HG02610 (cell line): Measurements from ENCODE around the gene NDUFAF5.
A peak's percentile ranks its signal among the peaks of the same experiment; 100 is the strongest.

Experiments used
- ATAC-seq: cut with Tn5 transposase; IDR thresholded peaks from one replicate; pipeline ENCODE4 v1.9.1; 2021; ENCODE audit warnings: mild to moderate bottlenecking, moderate library complexity; ENCODE audit not compliant: unreplicated experiment

Gene NDUFAF5

DNA sequence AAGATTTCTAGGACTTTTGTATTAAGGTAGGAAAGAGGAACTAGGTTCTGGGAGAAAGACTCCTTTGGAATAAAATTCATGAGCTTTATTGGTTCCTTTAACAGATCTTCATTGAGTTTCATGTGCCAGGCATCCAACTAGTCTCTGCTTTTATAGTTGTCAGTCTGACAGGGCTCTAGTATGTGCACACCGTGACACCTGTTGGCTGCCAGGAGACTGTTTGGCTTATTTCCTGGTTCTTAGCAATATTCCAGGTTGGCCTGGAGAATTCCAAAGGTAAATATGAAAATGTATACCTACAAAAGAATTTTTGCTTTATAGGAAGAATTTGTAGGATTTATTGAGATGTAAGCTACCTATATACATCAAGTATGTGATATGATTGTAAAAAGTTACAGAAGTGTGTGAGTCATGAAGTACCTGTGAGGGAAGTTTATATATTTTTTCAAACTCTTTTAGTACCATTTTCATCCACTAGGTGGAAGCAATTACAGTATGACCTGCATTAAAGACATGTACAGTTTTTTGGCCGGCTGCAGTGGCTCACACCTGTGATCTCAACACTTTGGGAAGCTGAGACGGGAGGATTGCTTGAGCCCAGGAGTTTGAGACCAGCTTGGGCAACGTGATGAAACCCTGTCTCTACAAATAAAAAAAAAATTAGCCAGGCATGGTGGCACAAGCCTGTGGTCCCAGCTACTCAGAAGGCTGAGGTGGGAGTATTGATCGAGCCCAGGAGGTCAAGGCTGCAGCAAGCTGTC is 35.2 kb downstream of the NDUFAF5 start:
- peak; percentile 81 for ATAC-seq

DNA sequence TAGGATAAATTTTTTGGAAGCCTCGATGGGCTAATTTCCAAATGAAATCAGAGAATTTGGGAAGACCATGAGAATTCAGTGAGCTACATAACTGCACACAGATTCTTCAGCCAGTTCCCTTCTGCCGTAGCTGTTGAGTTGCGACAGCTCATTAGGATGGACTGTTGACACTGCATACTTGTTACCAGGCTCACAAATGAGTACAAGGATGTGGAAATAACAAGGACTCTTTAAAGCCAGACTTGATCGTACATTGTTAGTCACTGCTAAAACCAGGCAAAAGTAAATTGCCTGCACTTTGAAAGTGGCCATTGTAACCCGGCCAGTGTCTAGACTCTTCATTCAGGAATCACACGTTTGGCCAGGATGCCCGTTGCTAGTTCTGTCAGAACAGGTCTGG is 37.0 kb downstream of the NDUFAF5 start:
- ATAC-seq: no peak

DNA sequence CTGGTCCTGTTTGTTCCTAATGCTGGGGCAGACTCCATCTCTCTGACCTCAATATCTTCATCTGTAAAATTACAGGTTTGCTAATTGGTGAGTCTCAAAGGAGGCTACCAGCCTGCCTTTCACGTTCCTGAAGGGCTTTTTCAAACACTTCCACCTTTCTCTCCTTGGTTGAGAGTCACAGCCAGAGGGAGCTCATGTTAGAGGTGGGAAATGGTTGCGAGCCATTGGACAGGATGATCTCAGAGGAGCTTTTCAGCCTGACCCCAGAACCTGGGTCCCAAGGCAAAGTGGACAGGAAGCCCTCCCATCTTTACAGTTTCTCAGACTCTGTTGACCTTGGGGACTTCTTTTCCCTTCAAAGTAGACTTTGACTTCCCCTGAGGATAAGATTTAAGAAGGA is 37.6 kb downstream of the NDUFAF5 start:
- no peak for ATAC-seq

DNA sequence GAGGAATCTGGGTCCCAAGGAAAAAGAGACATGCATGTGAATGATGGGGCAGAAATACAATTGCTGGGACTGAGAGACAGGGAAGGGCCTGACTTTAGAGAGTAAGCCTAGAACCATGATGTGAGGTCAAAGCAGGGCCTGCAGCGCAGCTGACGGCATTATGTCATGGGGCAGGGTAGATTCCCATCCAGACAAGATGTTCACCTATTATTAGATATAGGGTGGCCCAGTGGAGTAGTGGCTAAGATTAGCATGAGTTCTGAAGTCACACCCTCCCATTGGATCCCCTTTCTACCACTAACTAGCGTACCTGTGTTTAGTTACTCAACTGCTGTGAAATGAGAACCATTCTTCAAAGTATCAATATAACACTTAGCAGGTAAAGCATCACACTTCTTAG is 39.6 kb downstream of the NDUFAF5 start:
- no peak for ATAC-seq

DNA sequence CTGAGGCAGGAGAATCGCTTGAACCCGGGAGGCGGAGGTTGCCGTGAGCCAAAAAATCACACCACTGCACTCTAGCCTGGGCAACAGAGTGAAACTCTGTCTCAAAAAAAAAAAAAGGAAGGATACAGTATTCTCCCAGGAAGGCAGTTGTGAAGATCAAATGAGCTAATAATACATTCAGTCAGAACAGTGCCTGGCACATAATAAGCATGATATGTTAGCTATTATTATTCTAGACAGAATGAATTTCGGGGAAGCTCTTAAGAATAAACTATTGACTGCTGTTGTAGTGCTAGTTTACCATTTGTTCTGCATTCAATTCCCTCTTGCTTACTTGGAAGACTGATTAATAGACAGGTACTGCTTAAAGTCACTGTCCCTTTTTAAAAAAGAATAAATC is 40.6 kb downstream of the NDUFAF5 start:
- ATAC-seq: no peak

DNA sequence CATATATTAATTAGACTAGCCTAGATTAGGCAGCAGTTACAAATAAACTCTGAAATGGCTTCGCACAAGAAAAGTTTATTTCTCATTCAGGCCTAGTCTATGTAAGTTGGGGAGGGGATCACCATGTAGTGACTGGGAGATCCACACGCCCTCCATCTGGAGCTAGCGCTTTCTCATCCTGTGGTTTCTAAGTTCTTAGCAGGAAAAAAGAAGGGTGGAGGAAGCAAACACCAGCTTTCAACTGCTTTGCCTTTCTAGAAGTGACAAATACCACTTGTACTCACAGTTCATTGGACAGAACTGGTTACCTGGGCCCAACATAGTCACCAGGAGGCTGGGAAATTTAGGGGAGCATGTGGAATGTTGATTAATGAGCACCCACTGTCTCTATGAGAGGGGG is 46.6 kb downstream of the NDUFAF5 start:
- ATAC-seq: no peak

DNA sequence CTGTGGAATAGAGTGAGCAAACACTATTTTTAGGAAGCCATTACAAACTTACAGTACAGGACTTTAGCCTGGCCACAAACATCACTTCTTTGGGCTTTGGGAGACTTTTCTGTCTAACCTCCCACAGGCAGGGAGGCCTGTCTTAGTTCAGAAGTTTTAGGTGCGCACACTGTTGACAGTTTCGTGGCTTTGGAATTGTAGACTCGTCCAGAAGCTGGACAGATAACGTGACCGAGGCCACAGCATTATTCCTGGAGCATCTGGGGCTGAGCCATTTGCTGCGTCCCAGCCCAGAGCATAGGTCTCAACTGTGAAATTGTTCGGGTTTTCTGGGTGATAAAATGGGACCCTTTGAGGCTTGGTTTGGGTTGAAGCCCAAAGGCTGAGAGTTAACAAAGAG is 53.8 kb downstream of the NDUFAF5 start:
- ATAC-seq: no peak

DNA sequence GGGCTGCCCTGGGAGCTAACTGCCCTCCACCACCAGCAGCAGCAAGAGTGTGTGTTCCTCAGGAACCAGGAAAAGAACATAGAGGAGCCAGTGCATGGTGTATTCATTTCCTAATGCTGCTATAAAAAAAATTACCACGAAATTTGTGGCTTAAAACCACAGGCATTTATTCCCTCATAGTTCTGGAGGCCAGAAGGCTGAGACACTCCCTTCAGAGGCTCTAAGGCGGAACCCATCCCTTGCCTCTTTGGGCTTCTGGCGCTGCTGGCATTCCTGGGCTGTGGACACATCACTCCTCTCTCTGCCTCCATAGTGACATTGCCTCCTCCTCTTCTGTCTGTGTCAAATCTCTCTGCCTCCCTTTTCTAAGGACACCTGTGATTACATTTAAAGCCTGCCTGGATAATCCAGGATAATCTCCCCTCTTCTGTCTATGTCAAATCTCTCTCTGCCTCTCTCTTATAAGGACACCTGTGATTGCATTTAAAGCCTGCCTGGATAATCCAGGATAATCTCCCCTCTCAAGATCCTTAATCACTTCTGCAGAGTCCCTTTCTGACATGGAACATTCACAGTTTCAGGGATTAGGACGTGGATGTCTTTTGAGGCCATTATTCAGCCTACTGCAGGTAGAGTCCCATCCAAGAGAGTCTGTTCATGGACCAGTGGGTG is 54.7 kb downstream of the NDUFAF5 start:
- ATAC-seq: no peak

DNA sequence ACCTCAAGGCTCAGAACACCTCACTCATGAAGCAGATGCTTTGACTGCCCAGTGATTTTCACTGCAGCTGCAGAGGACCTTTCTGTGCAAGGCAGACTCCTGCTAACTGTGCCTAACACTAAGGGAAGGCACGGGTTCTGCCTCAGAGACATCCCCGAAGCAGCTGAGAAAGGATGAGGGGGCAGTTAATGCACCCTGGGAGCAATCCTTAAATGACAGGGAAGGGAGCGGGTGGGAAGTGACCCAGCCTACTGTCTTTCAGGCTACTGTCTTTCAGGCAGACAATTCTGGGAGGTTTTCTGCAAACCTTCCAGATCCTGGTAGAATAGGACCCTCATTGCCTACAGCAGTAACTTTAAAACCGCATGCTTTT is 55.3 kb downstream of the NDUFAF5 start:
- ATAC-seq: no peak

DNA sequence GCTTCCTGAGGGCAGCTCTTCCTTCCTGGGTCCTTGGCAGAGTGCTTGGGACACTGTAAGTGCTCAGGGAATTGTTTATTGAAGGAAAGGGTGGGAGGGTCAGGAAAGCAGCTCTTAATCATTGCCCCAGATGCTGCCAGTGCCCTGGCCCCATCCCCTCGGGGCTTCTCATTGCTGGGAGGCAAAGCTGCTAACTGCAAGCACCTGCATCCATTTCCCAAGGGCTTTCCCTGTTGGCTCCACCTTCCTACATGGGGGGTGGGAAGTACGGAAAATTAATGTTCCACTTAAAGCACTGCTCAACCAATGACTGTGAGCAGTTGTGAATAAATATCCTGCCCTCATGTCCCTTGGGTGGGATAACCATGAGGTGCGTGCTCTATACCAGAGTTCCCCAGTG is 56.4 kb downstream of the NDUFAF5 start:
- ATAC-seq: no peak

DNA sequence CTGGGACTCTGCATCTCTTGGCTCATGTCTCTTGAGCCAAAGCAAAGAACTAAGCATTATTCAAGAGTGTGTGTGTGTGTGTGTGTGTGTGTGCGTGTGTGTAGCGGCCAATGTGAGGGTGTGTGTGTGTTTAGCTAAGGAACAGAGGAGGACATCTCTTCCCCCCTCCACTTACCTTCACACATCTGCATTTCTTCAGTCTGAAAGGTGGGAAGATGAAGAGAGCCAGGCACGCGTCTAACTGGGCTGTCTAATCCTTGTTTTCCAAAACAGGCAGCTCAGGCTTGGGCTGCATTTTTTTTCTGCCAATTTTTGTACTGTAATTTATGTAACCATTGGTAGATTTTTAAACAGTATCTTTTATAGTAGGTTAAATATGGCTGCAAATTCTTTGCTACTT is 59.5 kb downstream of the NDUFAF5 start:
- no peak for ATAC-seq

DNA sequence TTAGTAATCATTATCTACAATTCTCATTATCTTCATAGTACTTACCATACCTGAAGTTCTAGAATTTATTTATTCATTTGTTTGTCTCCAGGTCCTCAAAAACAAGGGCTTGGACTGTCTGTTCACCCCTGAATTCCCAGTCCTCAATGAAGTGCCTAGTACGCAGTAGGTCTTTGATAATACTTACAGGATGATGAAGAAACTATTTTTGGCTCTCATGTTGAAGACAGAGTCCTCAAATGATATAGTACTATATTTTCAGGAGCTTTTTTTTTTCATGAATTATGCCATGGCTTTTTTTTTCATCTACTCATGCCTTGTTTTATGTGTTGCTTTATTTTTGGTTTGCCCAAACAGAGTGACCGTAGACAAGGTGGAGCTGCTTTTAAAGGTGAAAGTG is 66.5 kb downstream of the NDUFAF5 start:
- no peak for ATAC-seq

DNA sequence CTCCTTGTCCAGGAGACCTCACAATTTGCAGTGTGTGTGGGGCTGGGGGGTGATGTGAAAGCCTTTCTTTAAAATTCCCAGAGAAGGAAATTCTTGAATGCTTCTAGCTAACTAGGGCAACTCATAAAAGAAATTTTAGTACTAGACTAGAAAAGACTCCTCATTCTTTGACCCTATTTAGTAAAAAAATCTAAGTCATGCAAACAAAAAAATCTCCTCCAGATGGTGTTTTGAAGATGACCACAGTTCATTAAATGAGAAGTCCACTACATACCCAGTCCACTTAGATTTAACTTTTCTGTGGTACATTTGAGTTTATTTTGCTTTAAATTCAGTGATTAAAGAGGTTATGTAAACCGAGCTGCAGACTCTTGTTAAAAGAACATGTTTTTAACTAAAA is 67.5 kb downstream of the NDUFAF5 start:
- no peak for ATAC-seq

DNA sequence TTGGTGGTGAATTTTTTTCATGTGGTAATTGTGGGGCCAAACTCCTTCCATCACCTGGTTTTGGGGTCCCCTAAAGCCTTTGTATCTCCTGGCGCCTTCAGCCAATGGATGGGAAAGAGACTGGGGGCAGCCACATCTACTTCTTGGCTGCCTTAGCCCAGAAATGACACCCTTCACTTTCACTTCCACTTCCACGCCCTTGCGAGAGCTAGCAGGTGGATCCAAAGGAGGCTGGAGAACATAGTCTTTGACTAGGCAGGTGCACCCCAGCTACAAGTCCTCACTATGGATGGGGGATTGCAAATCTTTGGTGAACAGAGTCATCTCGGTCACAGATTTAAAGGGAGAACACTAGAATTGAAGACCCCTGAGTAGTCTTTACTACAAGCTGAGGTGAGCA is 70.8 kb downstream of the NDUFAF5 start:
- ATAC-seq: no peak

DNA sequence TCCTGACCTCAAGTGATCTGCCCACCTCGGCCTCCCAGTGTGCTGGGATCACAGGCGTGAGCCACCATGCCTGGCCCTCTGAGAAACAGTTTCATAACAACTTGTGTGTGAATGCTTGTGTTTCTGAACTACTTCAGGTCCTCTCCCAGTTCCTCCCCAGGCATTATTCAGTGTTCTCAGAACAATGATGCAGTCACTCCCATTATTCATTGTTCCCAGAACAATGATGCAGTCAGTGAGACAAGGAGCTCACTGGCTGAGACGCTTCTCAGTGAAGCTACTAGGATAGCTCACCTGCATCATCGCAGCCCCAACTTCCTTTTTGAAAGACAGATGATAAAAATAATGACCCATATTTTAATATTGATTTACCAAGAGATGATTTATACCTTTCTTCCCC is 71.5 kb downstream of the NDUFAF5 start:
- no peak for ATAC-seq

DNA sequence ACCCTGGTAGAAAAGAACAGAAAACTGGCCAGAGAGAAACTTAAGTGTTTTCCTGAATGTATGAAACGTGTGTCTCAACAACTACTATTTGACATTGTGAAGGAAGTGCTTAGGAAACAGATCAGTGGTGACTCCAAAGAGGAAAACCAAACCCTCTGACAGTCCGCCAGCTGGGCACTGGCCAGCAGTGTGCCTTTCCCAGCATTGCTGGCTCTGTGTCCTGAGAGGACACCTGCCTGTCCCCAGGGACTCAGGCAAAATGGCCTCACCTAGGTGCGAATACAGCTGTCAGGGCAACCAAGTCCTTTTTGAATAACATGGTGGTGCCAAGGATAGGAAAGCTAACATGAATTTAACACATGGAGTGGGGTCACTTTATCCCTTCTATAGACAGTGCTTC is 72.5 kb downstream of the NDUFAF5 start:
- ATAC-seq: no peak

DNA sequence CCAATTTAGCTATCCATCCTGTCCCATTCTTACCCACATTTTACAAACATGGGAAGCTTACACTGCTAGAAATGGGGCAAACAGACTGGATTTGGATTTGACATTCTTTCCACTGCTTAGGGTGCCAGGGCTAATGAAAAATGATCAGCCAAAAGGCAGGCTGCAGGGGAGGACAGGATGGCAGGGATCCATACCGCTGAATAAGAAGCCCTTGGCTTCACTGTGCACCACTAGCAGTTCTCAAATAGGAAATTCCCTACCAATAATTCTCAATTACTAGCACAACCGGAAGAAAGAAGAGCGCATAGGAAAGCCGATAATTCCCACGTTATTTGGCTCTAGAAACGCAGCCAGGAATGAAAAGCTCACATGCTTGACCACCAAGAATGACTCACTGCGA is 73.1 kb downstream of the NDUFAF5 start:
- ATAC-seq: no peak

DNA sequence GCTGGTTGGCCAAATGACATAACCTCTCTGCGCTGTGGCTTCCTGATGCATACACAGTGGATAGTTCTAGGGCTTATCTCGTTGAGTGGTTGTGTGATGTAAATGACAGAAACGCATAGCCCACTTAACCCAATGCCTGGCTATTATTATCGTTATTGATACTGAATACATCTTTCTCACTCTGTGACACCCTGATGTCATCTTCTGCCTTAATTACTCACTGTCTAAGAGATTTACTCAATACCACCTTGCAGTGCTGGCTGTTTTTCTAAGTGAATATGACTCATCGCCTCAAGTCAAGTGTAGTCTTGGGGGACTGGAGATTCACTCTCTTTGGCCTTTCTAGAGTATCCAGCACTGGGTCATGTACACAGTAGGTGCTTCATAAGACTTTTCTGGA is 73.6 kb downstream of the NDUFAF5 start:
- no peak for ATAC-seq

DNA sequence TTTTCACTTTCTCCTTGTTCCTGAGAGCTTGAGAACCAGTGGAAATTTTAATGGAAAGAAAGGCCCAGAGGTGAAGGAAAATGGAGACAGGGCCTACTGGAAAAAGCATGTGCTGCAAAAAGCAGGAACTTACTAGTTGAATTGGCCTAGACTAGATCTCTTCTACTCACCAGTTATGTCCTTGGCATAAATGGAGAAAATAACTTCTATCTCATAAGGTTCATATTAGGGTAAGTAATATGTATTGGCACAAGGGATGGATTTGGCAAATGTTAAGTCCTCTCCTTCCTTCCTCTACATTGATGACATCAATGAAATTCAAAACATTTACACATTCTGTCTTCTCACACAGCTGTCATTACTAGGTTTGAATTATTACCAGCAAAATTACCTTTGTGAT is 74.0 kb downstream of the NDUFAF5 start:
- ATAC-seq: no peak

DNA sequence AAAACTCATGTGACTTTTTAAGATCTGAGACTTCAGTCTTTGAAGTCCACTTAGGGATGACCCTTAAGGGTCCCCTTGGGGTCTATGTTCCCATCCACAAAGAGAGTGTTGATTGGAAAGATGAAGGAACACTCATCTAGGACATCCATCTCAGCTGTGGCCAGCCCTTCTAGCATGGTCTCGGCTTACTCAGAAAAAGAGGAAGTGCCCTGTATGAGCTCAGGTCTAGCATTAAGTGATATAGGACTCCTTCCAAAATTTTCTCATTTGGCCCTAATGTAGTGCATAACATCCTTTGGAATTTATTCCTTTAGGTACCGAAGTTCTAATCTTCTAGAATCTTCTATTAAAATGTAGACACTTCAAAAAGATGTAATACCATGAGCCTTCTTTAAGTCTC is 77.4 kb downstream of the NDUFAF5 start:
- no peak for ATAC-seq

DNA sequence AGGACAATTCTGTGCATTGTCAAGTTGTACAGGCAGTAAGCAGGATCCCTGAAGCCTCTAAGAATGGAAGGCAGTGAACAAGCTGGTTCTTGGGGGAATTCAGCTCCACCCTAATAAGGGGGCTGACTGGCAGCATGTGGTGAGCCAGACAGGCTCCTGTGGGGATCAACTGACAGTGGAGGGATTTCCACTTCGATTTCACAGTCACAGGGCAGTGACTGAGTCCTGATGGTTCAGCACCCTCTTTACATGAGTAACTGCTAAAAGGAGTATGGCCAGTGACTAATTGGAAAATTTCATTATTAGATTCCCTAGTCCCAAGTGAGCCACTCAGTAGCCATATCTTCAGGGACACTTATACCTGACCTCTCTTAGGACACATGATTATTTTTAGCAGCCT is 78.4 kb downstream of the NDUFAF5 start:
- ATAC-seq: no peak

DNA sequence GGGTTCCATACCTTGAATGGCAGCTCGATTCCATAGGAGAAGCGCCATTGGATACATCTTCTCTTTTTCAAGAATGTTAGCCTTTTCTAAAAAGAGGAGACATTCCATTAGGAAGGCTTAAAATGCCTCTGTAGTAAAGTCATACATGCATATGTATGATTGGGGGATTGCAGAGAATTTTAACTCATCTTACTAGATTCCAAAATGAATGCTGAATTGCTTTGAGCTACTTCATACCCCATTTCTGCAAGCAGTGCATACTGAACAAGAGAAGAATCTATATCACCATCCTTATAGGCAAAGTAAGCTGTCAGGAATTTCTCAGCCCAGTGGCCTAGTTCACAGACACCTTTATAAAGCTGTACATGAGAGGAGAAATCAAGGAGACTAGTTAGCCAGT is 80.3 kb downstream of the NDUFAF5 start:
- no peak for ATAC-seq

DNA sequence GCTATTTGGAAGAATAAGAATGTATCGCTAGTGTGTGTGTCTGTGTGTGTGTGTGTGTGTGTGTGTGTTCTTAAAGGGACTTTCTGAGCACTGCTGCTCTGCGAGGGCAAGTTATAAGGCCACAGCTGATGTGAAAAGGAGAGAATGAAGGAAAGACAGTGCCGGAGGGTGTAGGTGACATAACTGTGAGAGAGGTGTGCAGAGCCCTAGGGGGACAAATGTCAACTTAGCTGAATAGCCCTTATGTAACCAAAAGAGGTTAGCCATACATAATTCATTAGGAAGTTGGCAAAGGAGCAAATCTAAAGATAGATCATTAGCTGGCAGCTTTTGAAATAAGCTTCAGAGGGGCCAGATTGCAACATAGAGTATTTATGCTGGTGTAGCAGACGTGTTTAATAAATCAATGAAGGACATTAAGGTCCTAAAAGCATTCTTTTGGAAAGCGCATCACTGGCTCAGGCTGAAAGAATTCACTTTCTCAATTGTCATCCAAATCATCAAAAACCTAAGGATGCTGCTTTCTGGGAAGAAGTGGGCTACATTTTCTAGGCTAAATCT is 81.0 kb downstream of the NDUFAF5 start:
- ATAC-seq: no peak
